Measurements from ENCODE around the gene SRD5A2.

Gene SRD5A2

GRCh38 chr2:31474296-31474695 is 106.4 kb downstream of the SRD5A2 start:
- TF ChIP-seq CTCF (IDR thresholded peaks at IDR 0.05; ENCODE audit: insufficient read depth, low read length, poor library complexity, severe bottlenecking), result no peak
- no peak for TF ChIP-seq EZH2phosphoT487 (conservative IDR thresholded peaks at IDR 0.05; ENCODE audit: low read length)
- no peaks in the 10 kb centered on the region for H3K36me3 ChIP-seq (ENCODE audit: low read length)

More at GRCh38 chr2:31474296-31474695, 106.4 kb downstream of the SRD5A2 start:
- H3K79me2 ChIP-seq (ENCODE audit: insufficient read depth, low read length), result no peaks in the 10 kb centered on the region
- H3K4me3 ChIP-seq (ENCODE audit: insufficient read depth, low read length, poor library complexity, severe bottlenecking), result no peak overlapping the region
- H3K27ac ChIP-seq (ENCODE audit: low read depth, low read length), result no peak overlapping the region
- no peaks in the 10 kb centered on the region for H3K9me3 ChIP-seq (ENCODE audit: insufficient read depth, low read length)
- H3K9ac ChIP-seq (ENCODE audit: low read length), result no peak overlapping the region
- H3K9me2 ChIP-seq (replicated peaks; ENCODE audit: insufficient read depth, low read length), result no peaks in the 10 kb centered on the region
- H3F3A ChIP-seq (ENCODE audit: insufficient read depth), result no peaks in the 10 kb centered on the region
- H2AFZ ChIP-seq (ENCODE audit: low read depth, low read length, severe bottlenecking), result no peak overlapping the region
- no peaks in the 10 kb centered on the region for H3K27me3 ChIP-seq (ENCODE audit: low read length)
- H4K20me1 ChIP-seq (ENCODE audit: low read depth, low read length), result no peaks in the 10 kb centered on the region
- H3K4me2 ChIP-seq (ENCODE audit: low read depth, low read length, poor library complexity, severe bottlenecking), result no peak overlapping the region
